ENCODE results near the gene PARVB.

- TF ChIP-seq CTCF (tag by site-specific recombination; IDR thresholded peaks at IDR 0.05) = no peak
- no peak for TF ChIP-seq SCRT1 (tag by site-specific recombination; IDR thresholded peaks at IDR 0.05; ENCODE audit: borderline replicate concordance)
- TF ChIP-seq ZNF777 (tag by site-specific recombination; IDR thresholded peaks at IDR 0.05; ENCODE audit: borderline replicate concordance) = no peak
- no peak for TF ChIP-seq PBX3 (CRISPR knock-in tag; IDR thresholded peaks at IDR 0.05)
- no peak for TF ChIP-seq YY2 (tag by site-specific recombination; IDR thresholded peaks at IDR 0.05)
- no peak for TF ChIP-seq ZNF473 (tag by site-specific recombination; IDR thresholded peaks at IDR 0.05)
Observed at GRCh38 chr22:44109416-44109815, 85.3 kb downstream of the PARVB start.

All from HEK293 (cell line).